A204.1 (cell line): Measurements from ENCODE around the gene ST6GALNAC5.

Source experiments
- FAIRE-seq: peaks from 2 replicates; lab custom pipeline; 2012; peaks lifted over from hg19 to GRCh38; lab: Jason Lieb, UNC

Gene ST6GALNAC5

DNA sequence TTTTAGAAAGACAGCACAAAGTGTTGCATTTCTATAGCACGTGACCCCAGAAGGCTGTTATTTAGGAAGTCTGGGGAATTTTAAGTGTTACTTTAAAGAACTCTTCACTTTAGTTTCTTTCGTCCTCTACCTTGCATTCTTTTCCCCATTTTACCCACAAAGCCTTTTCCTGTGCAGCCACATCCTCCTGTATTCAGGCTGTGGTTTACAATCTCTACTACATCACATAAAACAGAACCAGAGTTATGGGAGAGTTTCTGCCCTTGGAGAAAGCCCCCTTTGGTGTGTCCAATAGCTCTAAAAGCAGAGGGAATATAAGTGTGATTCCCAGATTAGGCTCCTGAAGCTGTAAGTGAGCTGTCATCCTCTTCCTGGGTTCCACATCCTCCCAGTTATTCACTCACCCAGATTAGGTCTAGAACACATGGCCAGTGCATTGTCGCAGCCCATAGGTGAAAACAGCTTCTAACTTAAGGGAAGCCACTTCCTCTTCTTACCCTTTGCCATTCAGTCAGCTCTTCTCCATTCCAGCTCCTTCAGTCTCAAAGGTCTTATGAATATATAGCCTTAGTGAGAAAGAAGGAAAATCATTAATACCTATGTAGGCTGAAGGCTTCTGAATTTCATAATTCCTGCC is 180.8 kb downstream of the ST6GALNAC5 start:
- FAIRE-seq = no peak

DNA sequence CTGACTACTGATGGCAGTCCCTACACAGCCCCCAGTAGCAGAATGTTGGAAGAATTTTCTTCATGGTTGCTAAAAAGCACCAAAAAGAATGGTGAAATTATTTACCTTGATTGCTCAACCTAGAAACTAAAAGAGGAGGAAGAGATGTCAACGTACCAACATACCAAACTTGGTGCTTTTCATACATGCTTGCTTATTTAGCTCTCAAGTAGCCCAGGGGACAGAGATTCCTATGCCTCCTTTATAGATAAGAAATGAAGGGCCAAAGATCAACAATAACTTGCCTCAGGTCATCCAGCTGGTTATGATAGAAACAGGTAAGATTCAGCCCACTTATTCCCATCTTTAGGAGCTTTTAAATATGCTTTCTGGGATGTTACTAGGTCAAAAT is 181.3 kb downstream of the ST6GALNAC5 start:
- FAIRE-seq = no peak

DNA sequence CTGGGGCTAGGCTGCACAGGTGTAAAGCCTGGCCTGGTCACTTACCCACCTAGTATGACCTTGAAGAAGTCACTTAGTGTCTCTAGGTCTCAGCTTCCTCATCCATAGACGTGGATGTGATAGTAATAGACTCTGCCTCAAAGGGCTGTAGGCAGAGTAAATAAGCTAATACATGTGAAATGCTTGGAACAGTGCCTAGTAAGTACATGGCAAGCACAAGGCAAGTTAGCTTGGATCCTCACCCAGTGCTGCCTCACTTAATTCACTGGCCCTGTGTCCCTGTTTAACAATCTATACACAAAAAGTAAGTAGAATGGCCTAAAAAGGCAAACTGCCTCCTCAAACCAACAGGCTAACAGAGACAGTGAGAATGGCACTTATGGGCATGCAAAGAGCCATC is 184.1 kb downstream of the ST6GALNAC5 start:
- no peak for FAIRE-seq

DNA sequence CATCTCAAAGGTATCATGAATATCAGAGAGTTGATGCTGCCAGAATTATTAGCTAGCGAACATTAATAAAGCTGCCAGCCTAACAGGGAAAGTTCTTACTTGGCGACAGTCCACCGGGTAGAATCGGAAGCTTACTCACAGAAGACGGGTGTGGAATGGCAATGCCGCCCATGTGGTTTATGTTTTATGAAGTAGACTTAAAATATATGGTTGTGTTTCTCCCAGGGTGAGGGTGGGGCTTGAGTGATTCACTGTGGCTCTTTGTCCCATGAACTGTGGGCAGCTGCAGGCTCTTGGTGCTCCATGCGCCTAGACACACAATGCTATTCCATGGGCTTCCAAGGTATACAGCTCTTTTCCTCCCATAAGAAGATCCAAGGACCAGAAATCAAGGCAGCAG is 189.2 kb downstream of the ST6GALNAC5 start:
- no peak for FAIRE-seq

DNA sequence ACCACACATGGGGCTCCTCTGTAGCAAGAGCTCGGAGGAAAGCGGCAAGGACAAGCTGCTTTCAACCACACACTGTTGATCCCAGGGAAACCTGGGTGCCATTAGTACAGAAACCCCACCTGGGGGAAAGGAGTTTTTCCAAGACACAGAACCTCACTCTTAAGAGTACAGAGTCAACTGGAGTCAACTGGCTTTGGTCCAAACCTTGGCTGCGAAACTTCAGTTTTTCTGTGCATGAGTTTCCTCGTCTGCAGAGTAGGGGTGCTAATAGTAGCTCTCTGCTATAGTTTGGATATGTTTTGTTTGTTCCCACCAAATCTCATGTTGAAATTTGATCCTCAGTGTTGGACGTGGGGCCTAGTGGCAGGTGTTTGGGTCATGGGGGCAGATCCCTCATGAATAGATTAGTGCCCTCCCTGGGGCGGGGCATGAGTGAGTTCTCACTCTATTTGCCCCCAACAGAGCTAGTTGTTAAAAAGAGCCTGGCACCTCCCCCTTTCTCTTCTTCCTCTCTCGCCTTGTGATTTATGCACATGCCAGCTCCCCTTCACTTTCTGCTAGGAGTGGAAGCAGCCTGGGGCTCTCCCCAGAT is 190.8 kb downstream of the ST6GALNAC5 start:
- FAIRE-seq = no peak

DNA sequence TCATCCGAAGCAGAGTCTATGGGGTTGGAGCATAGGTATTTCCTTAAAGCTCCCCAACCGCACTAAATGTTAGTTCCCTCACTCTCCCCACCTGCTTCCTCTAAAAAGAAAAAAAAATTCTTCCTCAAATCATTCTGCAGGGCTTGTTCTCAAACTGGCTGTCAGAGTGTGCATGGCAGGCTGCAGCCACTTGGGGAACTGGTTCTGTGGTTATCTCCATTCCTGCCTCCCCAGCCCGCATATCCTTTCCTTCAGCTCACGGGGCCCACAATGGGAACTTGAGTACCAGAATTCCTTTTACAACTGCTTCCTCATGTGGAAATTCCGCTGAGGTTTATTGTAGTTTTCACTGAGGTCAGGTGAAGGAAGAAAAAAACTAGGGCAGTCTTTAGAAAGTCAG is 192.7 kb downstream of the ST6GALNAC5 start:
- no peak for FAIRE-seq

DNA sequence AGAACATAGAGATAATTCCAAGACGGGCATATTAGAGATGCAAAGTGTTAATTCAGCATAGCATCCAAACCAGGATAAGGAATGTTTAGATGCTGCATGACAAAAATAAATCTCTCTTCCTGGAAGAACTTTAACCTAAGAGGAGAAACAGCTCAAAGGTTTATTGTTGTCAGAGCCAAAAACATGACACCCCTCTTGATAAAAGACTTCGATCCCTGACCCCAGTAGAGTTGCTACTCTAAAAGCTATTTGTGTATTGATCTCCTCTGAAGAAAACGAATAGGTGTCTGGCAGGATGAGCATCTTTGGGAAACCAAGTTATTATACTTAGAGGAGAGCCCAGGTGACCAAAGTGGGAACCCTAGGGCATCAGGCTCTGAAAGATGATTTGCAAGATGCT is 193.9 kb downstream of the ST6GALNAC5 start:
- FAIRE-seq = no peak

DNA sequence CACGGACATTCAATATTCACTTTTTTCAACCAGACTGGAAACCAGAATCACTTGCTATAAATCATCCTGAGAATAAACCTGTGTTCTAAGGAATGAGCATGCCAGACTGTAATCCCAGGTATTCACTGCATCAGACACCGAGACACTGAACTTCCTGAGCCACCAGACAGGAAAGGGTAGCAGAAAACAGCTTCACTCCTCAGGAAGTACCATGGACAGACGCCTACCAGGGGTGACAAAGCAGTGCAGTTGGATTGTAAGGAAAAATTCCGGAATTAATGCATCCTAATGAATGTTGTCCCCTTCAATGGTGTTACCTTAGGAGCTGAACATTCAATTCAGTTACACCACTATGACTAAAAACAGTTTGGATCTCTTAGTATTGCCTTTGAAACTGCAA is 195.8 kb downstream of the ST6GALNAC5 start:
- FAIRE-seq = no peak

DNA sequence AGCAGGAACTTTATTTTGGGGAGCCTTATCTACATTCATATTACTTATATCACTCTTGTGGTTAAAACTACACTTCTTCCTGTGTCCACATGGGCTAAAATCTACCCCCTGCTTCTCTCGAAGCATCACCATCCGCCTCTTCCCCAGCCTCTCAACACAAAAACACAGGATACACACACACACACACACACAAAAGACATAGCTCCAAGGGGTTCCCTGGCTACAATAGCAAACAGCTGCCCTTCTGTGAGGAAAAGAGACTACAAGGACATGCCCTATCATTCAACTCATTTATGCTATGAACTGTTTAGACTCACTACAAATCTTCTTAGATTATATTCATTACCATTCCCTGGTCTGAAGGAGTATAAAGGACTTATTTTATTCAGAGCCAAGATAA is 197.0 kb downstream of the ST6GALNAC5 start:
- FAIRE-seq = no peak

DNA sequence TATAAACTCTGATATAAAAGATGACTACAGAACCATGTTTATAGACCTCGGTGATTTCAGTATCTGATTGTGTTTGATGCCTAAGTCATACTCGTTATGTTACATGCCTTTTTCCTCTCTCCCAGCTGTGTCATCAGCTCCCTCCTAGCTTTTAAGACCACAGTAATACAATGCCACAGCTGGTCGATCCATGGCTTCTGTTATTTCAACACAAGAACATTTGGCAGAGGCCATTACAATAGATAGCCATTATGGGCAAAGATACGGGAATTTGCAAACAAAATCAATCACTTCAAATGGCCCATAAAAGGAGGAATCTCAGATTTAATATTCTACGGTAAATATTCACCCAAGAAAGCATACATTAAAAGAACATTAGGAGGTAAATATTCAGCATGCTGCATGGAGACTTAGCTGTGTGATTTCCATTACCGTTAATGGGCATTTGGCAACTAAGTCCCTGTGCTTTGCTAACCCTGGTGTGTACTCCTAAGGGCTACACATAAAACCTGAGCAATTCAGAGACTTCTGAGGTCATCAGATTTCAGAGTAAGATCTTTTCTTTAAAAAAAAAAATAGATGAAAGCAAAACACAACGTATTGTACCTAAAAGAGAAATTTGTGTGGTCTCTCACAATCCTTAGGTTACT is 198.5 kb downstream of the ST6GALNAC5 start:
- no peak for FAIRE-seq

DNA sequence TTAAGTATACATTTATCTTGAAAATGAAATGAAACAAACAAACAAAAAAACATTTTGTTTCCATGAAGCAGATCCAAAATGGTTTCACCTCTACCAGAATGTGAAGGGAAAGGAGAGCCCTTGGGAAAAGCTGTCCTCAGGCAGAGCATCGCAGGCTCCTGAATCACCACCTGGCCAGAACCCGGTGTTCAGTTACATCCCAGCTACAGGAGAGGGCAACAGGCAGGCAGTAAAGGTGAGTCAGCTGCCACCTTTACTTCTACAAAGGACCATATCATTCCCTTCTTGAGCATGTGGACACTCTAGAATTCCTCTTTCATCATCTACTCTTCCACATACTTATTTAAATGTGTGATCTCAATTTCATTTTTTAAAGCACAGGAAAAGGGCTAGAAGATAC is 200.7 kb downstream of the ST6GALNAC5 start:
- no peak for FAIRE-seq

DNA sequence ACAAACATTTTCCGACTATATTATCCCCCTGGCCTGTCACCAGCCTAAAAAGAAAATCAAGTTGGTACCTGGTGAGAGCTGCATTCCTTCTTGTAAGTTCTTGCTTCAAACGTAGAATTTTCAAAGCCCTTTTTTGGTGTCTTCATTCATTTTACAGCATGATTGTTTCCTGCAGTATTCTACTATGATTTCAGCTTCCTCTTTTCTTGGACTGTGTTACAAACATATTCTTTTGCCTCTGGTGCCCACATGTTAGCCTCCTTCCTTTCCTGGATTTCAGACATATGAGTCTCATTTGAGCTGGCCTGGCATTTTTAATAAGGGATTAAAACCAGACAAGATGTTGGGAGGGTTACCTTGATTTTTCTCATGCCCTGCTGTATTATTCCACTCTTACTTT is 209.5 kb downstream of the ST6GALNAC5 start:
- FAIRE-seq = no peak

DNA sequence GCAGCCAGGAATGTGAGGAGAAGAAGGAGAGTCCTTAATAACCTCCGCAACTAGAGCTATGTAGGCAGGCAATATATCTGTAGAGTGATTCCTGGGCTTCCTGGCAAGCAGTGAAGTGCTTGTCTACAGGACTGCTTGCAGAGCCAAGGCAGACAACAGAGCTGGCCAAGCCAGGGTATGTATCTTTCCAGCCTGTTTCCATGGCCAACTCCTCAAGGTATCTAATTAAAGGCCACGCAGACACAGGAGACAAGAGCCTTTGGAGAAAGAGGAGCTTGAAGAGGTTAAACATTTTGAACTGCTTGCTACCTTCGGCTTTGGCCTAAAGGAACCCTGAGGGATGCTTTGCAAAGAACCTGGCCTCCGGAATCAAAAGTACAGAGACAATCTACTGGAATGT is 214.6 kb downstream of the ST6GALNAC5 start:
- FAIRE-seq = no peak

DNA sequence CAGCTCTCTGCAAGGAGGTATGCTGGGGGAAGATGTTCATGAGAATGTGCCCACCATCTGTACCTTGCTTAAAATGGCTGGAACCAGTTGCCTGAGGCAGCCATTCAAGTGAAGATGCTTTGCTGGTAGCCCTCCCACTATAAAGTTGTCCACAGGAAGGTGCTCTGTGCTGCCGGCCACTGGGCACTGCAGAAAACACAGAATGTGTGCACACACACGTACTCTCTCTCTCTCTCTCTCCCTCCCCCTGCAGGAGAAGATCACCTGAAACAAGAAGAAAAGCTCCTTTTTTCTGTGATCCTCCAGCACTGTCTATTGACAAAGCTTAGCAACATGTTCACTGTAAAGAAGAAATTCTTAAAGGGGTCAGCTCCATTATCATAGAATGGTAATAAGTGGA is 217.2 kb downstream of the ST6GALNAC5 start:
- no peak for FAIRE-seq

DNA sequence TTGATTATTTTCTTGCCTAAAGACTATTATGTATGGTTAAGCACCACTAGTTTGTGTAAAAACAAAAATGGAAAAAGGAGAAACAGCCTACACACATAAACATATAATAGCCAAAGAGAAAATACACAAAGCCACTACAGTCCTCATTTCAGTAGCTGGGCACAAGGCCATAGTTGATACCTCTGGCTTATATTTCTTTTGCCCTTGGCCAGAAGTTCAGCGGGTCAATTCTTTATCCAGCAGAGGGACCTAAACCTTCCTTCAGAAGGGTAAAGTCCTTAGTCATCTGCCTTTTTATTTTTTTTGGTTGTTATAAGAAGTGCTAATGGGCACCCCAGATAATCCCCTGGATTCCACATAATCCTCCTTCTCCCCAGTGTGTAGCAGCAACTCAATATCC is 217.8 kb downstream of the ST6GALNAC5 start:
- no peak for FAIRE-seq

DNA sequence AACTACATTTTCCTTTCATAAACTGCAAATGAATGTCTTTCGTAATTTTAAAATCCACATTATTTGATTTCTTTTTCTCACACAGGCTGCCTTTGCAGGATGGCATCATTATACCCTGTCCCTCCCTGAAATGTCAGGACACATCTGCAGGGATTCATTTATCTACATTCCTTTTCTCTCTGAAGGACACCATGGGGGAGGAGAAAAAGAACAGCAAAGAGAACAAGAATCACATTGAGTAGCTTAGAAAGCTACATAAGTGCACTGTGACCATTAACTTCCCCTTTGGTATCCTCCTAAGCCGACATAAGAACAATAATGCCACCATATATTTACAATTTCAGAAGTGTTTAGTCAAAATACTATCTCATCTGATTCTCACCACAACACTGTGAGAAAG is 222.5 kb downstream of the ST6GALNAC5 start:
- no peak for FAIRE-seq

DNA sequence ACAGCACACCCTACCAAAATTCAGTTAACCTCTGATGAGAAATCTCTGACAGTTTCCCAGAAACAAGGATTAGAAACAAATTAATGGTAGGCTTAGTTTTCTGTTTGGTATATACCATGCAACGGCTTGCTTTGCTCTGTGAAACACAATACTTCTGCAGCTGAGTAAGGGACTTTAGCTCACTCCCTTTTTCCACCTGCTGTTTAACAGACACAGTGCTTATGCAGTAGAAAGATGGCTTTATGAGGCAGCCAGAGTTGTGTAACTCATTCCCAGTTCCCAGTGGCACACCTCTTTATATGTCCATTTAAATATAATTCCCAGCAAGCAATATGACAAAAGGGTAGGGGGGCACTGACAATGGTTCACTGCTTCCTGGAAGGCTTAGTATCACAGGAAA is 228.0 kb downstream of the ST6GALNAC5 start:
- FAIRE-seq = no peak

DNA sequence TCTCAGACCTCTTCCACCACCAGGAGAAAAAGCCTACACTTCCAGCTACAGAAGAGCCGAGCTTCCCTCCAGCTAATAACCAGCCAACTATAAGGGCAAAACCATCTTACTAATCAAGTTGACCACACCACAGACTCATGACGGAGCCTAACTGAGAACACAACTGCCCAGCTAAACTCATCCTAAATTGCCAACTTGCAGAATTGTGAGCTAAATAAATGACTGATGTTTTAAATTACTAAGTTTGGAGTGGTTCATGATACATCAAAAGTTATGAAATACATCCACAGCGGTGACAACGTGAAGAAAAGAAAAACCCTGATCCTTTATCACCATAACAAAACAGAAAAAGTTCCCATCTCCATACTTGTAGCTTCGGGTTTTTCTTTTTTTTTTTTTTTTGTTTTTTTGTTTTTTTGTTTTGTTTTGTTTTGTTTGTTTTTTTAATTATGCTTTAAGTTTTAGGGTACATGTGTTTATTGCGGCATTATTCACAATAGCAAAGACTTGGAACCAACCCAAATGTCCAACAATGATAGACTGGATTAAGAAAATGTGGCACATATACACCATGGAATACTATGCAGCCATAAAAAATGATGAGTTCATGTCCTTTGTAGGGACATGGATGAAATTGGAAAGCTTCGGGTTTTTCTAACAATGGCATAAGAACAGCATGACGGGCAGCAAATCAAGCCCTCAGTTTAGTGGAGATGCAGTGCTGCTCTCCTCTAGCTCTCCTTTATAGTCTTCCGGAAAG is 229.4 kb downstream of the ST6GALNAC5 start:
- no peak for FAIRE-seq

DNA sequence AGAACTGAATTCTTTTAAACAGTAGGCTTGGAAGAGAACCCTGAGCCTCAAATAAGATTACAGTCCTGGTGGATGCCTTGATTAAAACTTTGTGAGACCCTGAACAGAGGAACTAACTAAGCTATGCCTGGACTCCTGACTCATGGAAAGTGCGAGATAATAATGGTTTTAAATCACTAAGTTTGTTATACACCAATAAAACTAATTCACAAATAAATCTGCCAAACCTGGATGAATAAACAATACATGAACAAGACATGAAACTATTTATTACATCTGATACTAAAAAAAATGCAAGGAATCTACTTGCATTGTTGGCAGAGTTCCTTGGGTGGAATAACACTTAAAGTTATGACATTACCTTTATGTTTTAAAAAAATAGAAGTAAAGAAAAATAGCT is 233.6 kb downstream of the ST6GALNAC5 start:
- FAIRE-seq = no peak

DNA sequence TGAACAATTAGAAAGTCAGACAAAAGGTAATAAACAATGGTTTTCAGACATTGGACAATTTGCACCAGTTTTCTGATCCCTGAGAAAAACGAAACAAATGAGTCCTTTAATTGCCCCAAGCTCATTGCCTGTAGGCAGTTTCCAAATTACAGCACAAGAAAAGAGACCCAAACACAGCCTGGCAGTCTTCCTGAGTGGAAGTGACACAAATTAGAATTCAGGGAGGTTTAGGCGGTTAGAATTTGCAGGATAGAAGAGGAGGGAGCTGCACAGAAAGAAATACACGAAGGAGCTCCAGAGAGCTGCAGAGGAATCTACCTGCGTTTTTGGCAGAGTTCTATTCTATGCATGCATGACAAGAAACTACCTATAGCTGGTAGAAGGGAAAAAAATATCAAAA is 236.2 kb downstream of the ST6GALNAC5 start:
- FAIRE-seq = no peak

DNA sequence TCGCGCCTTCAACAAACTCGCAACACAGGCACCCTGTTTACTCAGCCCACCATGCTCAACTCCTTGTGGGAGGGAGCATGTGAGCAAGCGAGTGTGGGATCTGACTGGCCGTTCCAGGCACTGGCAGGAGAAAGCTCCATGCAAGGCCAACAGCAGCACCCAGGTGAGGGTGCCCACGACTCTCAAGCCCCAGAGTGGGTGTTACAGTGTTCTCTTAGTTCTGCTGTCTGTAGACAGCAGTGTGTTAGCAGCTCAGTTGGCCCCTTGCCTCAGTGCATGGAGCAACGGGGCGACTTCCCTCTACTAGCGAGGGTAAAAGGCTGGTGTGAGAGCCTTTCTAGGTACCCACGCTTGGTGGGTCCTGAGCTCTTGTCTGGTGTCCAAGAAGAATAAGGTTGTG is 237.4 kb downstream of the ST6GALNAC5 start:
- no peak for FAIRE-seq
